Activated CD4-positive, alpha-beta T cell treated with anti-CD3 and anti-CD28 coated beads, Interleukin-2, amount 50 U/mL, for 48 hours (primary cell): ENCODE results near the gene NOX3.
"Not testable (repeated sequence)": the region's sequence is repeated elsewhere in the genome, so short reads cannot be mapped to it uniquely, and the experiment has no call there.

Source experiments
- DNase-seq, 2 experiments: peaks; one replicate each; pipeline ENCODE4 v3.0.0-alpha.2; 2020

The NOX3 gene

GRCh38 chr6:155398701-155399061 is 57.0 kb downstream of the NOX3 start:
- no peak for DNase-seq

- DNase-seq, result no peak
These were observed 57.4 kb downstream of the NOX3 start for GRCh38 chr6:155398221-155398620.

DNA sequence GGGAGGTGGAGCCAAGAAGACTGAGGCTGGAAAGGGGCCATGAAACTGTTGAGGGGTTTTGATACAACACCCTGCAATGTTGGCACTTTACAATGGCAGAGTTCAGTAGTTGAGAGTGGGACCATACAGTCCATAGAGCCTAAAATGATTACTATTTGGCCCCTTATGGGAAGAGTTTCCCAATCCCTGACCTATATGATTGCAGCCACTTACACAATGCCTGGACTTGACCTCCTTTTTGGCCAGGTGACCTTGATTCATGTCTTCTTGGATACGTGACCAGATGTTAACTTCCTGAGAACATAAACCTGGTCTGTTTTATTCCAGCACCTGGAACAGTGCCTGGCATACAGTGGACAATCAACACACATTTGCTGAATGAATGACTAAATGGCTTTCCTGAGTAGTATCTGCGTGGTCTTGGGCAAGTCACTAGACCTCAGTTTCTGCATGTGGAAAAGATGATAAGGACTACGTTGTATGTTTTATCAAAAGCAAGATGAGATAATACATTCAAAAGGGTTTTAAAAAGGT is 58.4 kb downstream of the NOX3 start:
- no peak for DNase-seq

GRCh38 chr6:155396605-155397004 is 59.0 kb downstream of the NOX3 start:
- DNase-seq, result no peak

DNA sequence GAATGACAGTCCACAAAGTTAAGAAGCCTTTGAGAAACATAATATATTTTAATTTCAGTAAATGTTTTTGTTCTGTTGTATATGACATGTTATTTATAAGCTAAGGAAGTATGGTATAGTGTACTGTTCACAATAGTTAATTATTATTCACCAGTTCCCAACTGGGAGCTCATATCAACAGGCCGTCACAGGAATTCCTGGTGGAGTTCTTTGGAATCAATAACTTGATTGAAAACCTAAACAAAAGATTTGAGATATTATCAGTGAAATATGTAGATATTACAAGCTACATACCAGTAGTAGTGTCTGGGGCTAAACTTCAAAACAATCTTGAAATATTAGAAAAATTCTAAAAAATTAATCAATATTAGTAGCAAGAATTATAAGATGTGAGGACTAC is 60.3 kb downstream of the NOX3 start:
- no peak for DNase-seq

- DNase-seq, result no peak
These were observed 66.5 kb downstream of the NOX3 start for GRCh38 chr6:155389130-155389529.

DNA sequence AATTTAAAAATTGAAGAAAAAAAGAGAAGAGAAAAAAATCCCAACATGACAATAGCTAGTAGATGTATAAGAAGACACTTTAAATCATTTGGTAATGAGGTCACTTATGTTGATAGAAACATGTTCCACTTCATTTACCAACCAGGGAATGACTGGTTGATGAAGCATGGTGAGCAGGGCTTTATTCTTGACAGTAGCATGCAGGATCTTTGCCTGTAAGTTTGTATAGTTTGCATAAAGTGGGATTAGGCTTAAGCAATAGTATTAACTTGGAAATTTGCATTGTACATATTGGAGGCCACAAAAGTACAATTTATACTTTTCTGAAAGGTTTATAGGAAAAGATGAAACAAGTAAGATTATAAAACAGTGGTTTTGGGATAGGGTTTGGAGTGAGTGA is 67.0 kb downstream of the NOX3 start:
- no peak for DNase-seq

DNA sequence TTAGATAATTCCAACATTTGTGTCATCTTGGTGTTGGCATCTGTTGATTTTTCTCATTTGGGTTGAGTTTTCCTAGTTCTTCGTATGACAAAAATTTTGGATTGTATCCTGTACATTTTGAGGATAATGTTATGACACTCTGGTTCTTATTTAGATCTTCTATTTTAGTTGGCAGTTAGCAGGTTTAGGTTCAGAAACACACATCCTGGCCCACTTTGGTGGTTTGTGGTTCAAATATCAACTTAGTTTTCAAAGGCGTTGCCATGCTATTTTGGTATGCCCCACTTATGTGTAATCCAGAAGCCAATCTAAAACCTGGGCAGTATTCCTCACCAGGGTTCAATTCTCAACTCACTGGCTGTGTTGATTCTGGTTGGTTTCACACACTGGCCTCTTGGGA is 68.2 kb downstream of the NOX3 start:
- no peak for DNase-seq

DNA sequence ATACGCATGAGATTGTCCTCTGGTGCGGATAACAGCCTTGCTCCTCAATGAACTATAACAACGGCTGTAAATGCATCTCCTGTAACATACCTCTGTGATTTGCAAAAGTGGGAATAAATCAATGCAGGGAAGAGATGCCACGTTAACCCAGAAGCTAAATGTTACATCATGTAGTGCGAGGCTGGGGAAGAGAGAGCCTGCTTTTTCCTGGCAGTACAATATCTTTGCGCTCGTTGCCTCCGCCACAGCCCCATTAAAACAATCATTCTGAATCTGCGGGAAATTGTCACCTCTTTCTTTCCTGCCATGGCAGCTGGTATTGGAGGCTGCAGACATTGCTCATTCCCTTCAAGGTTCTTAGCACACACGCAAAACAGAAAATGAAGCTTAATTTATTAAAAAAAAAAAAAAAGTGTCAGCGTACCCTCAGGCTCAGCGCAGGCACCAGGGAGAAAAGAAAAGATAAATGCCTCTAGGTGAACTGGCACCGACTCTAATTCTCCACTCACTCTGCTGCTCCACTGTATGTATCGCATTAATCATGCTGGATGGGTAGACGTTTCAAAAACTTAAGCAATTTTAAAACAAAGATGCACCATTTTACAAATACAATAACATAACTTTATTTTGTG is 71.2 kb downstream of the NOX3 start:
- DNase-seq, result no peak

DNA sequence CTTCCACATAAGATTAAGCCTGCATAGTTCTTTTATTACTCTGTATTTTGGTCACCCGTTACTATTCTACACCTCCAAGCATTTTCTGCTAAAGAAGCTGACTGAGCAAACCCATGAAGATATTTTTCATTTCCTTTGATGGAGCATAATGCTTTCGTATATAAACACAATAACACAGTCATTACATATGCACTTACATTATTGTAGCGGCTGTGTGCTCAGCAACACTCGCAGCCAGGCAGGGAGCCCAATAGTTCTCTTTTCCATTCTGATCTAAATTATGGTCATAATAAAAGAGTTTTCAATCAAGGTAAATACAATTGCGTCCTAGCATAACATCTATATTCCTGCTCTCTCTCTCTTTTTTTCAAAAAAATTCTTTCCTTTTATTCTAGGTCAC is 71.7 kb downstream of the NOX3 start:
- DNase-seq, result no peak

GRCh38 chr6:155382338-155382685 is 73.3 kb downstream of the NOX3 start:
- no peak for DNase-seq

- no peak for DNase-seq
These were observed 73.8 kb downstream of the NOX3 start for GRCh38 chr6:155381673-155382337.

- no peak for DNase-seq
These were observed 74.8 kb downstream of the NOX3 start for GRCh38 chr6:155380666-155381332.

DNA sequence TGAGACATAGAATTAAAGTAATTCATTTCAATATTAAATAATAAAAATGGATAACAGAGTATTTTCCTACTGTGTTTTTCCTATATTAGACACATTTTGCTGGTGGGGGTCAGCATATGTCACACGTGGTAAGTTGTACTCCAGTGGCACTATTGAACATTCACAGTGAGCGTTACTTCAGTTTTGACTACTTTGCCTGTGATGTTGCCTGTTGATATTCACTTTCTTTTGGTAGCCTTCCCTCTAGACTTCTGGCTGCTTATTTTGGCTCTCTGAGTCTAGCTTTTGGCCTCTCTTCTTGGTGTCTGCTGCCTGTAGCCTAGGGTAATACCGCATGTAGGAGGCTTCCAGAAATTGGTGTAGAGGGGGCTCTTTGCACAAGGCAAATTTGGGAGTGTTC is 76.9 kb downstream of the NOX3 start:
- DNase-seq, result no peak

GRCh38 chr6:155378276-155378675 is 77.4 kb downstream of the NOX3 start:
- DNase-seq, result no peak

- DNase-seq, result no peak
These were observed 78.6 kb downstream of the NOX3 start for GRCh38 chr6:155377061-155377460.

GRCh38 chr6:155375801-155376200 is 79.8 kb downstream of the NOX3 start:
- DNase-seq, result no peak

- DNase-seq, result no peak
These were observed 81.0 kb downstream of the NOX3 start for GRCh38 chr6:155374681-155375080.

DNA sequence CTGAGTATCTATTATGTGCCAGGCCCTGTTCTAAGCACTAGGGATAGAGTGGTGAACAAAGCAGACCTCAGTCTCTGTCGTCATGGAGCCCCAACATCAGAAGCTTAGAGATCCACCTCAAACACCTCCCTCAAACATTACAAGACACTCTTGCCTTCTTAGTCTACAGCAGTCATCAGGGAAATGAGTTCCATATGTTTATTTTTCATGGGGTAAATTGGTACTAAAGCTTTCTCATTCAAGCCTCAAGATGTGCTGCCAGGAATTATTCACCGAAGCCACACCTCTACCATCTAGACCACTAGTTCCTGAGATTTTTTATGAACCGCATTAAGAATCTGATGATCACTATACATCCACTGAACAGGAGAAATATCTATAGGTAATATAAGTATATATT is 82.4 kb downstream of the NOX3 start:
- no peak for DNase-seq

DNA sequence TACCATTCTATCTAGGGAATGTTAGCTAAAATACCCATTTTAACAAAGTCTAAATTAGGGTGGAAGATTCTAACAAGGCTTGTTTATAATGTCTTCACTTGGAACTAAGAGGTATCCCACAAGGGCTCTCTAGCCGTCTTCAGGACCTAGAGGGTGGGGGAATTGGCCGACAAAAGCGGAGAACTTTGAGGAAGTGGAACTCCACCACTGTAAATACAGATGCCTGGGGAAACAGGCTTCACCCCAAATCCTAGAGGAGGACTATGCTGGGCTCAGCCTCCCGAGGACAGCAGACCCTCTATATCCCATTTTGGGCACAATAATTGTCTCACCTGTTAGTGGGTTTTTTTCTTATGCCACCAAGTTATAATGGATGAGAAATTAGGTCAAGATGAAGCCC is 83.4 kb downstream of the NOX3 start:
- no peak for DNase-seq

DNA sequence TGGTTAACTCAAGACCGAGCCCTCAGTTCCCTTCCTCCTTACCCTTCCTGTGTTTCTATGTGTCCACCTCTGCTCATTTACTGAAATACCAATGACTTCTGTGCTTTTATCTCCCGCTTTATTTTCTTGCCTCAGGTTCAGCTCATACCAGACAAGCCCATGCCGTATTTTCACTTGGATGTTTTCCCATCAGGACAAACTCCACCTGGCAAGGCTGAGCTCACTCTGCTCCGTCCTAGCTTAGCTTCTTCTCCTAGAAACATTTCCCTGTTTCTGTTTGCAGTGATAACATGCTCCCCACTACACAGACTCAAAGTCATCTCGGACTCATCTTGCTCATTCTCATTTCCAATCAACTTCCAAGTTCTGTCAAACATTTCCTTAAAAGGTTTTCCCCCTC is 84.4 kb downstream of the NOX3 start:
- DNase-seq, result no peak

- no peak for DNase-seq
These were observed 89.3 kb downstream of the NOX3 start for GRCh38 chr6:155366325-155366724.

- DNase-seq, result no peak
These were observed 90.7 kb downstream of the NOX3 start for GRCh38 chr6:155364844-155365437.

DNA sequence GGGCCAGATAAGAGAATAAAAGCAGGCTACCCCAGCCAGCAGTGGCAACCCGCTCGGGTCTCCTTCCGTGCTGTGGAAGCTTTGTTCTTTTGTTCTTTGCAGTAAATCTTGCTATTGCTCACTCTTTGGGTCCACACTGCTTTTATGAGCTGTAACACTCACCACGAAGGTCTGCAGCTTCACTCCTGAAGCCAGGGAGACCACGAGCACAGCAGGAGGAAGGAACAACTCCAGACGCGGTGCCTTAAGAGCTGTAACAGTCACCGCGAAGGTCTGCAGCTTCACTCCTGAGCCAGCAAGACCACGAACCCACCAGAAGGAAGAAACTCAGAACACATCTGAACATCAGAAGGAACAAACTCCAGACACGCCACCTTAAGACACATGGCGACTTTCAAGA is 91.6 kb downstream of the NOX3 start:
- DNase-seq, result not testable (repeated sequence)
